ENCODE results near the gene STRA8.

STRA8 gene

DNA sequence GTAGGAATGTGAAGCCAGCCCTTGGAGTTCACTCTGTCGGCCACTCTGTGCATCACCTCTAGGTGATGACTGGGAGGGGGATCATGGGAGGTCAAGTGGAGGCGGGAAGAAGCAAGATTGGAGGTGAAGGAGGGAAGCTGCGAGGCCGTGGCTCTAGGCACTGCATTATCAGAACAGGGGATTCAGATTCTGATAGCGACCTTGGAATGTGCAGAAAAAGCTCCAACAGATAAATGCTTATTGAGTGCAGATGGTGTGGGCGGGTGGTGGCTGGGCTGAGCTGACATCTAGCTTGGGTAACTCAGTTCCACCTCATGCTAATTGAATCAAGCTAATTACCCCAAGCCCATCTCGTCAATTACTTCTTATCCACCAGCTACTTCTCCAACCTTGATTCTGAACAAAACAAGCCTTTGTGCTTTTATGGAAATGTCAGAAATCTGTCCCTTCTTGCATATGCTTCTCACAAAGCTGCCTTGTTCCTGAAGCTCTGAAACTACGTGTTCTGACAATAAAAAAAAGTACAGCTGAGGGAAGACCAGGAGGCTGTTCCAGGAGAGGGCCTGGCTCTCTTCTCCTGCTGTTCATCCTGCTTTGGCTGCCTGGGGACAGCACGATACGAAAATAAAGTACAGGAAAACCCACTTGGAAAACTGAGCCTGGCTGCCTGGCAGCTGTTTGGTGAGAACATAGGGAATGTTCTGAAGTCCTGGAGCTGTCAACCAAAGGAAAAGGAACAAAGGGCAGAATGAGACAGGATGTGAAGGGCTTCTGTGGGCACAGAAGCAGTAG is 27.5 kb downstream of the STRA8 start:
- no peak overlapping the region for H3K4me3 ChIP-seq (ENCODE audit: low read depth, low read length)
- TF ChIP-seq, protein P1, sequence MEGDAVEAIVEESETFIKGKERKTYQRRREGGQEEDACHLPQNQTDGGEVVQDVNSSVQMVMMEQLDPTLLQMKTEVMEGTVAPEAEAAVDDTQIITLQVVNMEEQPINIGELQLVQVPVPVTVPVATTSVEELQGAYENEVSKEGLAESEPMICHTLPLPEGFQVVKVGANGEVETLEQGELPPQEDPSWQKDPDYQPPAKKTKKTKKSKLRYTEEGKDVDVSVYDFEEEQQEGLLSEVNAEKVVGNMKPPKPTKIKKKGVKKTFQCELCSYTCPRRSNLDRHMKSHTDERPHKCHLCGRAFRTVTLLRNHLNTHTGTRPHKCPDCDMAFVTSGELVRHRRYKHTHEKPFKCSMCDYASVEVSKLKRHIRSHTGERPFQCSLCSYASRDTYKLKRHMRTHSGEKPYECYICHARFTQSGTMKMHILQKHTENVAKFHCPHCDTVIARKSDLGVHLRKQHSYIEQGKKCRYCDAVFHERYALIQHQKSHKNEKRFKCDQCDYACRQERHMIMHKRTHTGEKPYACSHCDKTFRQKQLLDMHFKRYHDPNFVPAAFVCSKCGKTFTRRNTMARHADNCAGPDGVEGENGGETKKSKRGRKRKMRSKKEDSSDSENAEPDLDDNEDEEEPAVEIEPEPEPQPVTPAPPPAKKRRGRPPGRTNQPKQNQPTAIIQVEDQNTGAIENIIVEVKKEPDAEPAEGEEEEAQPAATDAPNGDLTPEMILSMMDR (IDR thresholded peaks at IDR 0.05; ENCODE audit: low read depth, low read length, missing control alignments) = no peak
- no peak for DNase-seq (ENCODE audit: low read depth)
- in situ Hi-C loops (cut with HindIII; ENCODE audit: low sequenced_read_pairs) = no loop called here

DNA sequence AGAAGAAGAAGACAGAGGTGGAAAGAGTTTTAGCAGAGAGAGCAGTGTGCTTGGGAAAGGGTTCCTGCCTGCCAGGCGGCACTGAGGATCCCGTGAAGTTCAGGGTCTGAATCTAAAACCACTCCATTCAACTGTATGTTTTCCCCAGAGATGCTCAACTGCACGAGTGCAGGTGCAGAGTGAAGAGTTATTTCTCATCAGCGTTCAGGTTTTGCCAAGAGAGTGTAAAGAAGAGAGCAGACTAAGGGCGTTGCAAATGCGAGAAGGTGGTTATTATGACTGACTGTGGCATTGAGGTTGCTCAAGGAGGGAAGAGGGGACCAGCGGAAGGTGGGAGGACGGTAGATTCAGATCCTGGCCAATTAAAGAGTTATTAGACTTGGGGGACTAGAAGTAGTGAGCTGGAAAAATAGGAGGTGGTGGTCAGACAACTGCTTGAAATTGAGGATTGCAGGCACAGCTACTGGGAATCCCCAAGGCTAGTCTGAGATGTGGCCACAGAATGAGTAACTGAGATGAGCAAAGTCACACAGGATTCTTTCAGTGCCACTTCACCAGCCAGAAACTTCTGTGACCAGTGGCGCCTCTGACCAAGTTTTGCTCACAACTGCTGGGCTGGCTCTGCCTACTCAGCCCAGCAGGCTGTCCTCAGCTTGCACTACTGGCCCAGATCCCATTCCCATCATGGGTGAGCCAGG is 29.1 kb downstream of the STRA8 start:
- in situ Hi-C loops (cut with HindIII; ENCODE audit: low sequenced_read_pairs) = no loop called here
- TF ChIP-seq, protein P1 (IDR thresholded peaks at IDR 0.05; ENCODE audit: low read depth, low read length, missing control alignments) = no peak
- DNase-seq (ENCODE audit: low read depth) = no peak
- no peak overlapping the region for H3K4me3 ChIP-seq (ENCODE audit: low read depth, low read length)

DNA sequence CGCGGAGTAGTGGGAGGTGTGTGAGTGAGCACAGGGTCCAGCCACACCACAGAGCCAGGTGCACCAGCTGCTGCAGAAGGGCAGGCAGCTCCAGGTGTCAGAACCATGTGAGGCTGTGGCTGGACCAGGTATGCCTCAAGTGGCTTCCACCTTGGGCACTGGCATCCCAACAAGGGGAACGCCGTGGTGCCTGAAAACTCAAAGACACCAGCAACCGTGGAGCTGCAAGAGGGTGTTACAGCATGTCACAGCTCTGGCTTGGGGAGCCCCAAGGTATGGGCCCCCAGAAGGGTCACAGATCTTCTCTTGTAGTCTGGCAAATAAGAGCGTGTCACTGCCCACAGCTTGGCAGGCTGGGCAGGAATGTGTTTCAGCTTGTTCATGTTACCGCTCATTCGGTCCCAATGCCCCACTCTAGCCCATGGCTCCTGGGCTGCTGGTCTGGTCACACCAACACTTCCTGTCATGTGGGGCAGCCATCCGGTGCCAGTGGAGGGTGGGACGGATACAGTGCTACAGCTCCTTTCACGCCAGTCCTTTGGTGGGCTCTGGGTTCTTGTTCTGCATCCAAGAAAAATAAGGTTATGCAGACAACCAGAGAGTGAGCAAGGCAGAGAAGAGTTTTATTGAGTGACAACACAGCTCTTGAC is 29.8 kb downstream of the STRA8 start:
- in situ Hi-C loops (cut with HindIII; ENCODE audit: low sequenced_read_pairs) = no loop called here
- TF ChIP-seq, protein P1 (IDR thresholded peaks at IDR 0.05; ENCODE audit: low read depth, low read length, missing control alignments) = no peak
- DNase-seq (ENCODE audit: low read depth) = no peak
- H3K4me3 ChIP-seq (ENCODE audit: low read depth, low read length) = no peak overlapping the region

GRCh38 chr7:135265637-135266036 is 32.0 kb downstream of the STRA8 start:
- H3K4me3 ChIP-seq (ENCODE audit: low read depth, low read length) = no peak overlapping the region
- DNase-seq (ENCODE audit: low read depth) = no peak
- in situ Hi-C loops (cut with HindIII; ENCODE audit: low sequenced_read_pairs) = no loop called here
- TF ChIP-seq, protein P1 (IDR thresholded peaks at IDR 0.05; ENCODE audit: low read depth, low read length, missing control alignments) = no peak

DNA sequence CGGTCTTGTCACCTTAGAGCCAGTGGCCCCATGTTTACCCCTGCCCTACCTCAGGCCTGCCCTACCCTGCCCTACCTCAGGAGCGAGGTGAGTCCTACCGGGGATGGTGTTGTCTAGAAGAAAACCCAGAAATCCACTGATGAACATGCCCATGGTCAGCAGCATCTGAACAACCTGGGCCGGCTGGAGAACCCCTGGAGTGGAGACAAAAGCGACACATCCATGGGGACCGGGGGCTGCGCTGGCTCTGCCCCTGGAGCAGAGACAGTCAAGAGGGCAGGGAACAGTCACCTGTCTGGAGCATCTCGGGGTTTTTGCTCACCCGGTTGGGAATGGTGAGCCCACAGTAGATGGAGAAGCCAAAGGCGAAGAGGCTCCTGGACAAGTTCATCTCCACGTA is 36.3 kb downstream of the STRA8 start:
- TF ChIP-seq, protein P1 (IDR thresholded peaks at IDR 0.05; ENCODE audit: low read depth, low read length, missing control alignments) = no peak
- DNase-seq (ENCODE audit: low read depth) = no peak
- no peak overlapping the region for H3K4me3 ChIP-seq (ENCODE audit: low read depth, low read length)
- in situ Hi-C loops (cut with HindIII; ENCODE audit: low sequenced_read_pairs) = no loop called here

DNA sequence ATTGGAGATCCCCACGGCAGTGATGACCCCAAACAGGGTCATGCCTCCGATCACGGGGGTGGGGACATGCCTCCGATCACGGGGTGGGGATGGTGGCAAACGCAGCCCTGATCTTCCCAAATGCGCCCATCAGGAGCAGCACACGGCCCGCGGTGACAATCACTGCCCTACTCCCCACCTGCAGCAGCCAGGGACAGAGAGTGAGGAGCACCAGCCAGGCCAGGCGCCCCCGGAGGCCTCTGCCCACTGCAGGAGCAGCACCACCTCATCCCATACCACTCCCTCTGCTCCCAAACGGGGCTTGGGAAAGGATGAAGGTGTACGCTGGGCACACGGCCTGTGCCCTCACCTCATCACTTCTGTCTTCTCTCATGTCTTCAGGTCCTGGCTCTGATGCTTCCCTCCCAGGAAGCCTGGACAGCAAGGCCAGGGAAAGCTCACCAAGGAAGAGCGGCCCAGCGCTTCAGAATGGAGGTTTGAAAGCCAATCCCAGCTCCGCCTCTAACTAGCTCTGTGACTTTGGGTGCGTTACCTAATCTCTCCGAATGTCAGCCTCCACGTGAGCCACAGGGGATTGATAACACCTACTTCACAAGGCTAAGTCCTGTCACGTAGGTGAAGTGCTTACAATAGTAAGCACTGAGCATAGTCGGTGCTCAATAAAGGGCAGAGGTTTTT is 37.1 kb downstream of the STRA8 start:
- TF ChIP-seq, protein P1 (IDR thresholded peaks at IDR 0.05; ENCODE audit: low read depth, low read length, missing control alignments) = no peak
- no peak overlapping the region for H3K4me3 ChIP-seq (ENCODE audit: low read depth, low read length)
- no peak for DNase-seq (ENCODE audit: low read depth)
- in situ Hi-C loops (cut with HindIII; ENCODE audit: low sequenced_read_pairs) = no loop called here
